HuH-7 (cell line): Measurements from ENCODE around the gene SF1.
A peak's percentile ranks its signal among the peaks of the same experiment; 100 is the strongest.

Source experiments
- DNase-seq: peaks from one replicate; pipeline ENCODE4 v3.0.0; 2011; ENCODE audit warnings: low spot score

The SF1 gene, protein sequence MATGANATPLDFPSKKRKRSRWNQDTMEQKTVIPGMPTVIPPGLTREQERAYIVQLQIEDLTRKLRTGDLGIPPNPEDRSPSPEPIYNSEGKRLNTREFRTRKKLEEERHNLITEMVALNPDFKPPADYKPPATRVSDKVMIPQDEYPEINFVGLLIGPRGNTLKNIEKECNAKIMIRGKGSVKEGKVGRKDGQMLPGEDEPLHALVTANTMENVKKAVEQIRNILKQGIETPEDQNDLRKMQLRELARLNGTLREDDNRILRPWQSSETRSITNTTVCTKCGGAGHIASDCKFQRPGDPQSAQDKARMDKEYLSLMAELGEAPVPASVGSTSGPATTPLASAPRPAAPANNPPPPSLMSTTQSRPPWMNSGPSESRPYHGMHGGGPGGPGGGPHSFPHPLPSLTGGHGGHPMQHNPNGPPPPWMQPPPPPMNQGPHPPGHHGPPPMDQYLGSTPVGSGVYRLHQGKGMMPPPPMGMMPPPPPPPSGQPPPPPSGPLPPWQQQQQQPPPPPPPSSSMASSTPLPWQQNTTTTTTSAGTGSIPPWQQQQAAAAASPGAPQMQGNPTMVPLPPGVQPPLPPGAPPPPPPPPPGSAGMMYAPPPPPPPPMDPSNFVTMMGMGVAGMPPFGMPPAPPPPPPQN

DNA sequence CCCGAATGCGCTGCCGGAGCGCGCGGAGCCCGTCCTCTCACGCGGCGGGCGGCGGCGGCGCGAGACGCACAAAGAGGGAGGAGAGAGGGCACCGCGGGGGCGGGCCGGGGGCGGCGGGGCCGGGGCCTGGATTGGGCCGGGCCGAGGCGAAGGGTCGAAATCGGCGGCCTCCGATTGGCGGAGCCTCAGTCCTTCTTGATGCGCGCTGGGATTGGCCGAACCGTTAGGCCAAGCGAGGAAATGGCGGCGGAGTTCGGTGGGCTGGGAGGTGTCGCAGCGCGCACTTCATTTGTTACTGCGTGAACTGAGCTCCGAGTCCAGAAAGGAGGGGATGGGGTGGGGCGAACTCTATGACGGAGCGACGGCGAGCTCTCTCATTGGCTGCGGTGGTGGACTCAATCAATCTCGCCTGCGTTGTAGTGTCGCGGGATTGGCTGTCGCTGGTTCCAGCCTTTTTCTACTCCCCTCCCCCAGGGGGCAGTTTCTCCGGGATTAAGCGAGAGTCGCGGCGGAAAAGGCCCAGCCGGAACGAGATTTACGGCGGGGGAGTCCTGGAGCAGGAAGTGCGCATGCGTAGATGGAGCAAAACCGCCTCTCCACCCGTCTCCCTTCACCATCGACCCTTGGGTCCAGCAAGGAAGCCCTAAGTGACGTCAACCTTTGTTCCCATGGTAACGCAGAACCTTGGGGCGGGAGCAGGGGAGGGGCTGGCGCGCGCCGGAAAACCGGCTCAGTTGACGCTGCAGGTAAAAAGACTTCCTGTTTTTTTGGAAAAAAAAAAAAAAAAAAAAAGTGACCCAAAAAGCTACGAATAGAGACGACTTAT lies at the start of gene SF1:
SF1 (minus strand) TSS at position 70 of the 826 bp plus-strand sequence. CDS start 150 bp downstream, outside the sequence.
- DNase-seq: peak; percentile 86

DNA sequence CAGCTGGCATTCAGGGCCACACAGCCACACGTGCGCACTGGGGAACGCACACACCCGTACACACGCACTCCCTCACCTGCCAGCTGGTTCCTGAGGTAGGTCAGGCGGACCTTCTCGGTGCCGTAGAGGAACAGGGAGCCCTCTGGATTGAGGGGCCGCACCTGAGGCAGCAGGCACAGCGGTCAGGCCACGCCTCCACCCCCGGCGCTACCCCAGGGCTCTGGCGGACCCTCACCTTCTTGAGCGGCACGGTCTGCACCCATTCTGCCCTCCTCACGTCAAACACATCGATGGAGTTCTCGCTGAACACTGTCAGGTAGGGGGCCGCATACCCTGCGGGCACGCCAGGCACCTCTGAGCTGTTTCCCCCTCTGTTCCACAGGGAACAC lies 49.1 kb upstream of the SF1 start:
- DNase-seq: no peak

DNA sequence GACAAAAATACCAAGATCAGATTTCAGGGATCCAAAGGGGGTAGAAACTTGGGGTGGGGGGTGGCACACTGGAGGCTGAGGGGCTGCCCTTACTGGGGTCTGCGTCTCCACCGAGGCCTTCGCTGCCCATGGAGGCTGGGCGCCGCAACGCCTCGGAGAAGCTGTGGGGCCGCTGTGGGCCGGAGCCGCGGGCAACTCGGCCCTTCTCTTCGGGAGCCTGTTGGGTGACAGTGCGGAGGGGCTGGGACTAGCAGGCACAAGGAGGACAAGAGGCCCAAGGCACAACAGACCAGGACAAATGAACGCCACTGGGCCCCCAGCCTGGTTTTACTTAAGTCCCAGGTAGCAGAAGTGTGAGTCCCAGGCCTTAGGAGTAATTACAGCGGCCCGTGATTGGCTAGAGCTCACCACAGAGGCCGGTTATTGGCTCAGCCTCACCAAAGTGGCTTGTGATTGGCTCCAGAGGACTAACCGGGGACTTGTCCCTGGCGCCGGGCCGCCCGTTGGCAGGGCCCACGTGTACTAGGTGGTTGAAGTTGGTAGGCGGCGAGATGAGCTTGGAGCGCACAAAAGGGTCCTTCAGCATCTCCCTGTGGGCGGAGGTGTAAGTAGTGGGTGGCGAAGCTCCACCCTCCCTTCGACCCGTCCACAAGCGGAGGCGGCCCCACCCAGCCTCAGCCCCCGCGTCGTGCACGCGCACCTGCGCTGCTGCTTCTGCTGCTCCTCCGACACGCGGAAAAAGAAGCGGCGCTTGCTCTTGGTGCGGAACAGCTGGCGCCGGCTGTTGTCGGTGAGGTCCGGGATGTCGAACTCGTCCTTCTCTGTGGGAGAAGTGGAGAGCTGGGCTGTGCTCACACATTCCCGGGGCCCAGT lies 48.5 kb upstream of the SF1 start:
- DNase-seq: no peak

GRCh38 chr11:64826062-64826461 lies 47.7 kb upstream of the SF1 start:
- DNase-seq: no peak

DNA sequence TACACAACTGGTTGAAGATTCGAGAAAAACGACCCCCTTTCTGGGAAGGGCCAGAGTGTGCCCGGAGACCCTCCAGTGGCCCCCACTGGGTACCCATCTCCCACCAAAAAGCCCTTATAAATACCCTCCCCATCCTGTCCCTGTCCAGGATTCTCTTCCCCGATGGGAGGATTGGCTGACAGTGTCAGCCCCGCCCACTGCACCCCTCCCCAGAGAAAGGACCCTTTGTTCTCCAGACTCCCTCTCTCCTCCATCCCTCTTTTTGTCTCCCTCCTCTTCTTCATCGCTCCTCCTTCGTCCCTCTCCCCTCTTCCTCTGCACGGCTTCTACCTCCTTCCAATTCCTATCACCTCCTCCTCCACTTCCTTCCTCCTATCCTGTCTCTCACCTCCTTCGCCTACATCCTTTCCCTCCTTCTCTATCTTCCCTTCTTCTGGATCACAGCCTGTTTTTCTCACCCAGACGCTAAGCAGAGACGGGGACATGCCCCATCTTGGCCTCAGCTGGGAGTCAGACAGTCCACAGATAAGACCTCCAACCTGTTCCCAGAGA lies 45.3 kb upstream of the SF1 start:
- DNase-seq: no peak

DNA sequence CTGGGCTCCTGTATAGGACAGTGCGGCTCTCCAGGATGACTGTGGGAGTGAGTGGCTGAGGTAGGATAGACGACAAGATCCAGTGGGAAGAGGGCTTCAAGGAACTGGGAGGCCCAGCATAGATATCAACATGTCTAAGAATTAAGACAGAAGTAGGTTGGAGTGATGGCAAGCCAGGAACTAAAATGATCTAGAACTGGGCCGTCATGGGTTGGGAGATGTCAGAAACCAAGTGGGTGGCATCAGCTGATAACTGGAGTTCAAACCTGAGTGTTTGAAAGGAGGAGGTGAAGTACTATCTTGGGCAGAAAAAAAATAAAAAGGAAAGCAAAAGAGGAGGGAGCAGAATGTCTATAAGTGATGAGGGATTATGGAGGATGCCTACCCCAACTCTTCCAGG lies 39.1 kb upstream of the SF1 start:
- DNase-seq: no peak

DNA sequence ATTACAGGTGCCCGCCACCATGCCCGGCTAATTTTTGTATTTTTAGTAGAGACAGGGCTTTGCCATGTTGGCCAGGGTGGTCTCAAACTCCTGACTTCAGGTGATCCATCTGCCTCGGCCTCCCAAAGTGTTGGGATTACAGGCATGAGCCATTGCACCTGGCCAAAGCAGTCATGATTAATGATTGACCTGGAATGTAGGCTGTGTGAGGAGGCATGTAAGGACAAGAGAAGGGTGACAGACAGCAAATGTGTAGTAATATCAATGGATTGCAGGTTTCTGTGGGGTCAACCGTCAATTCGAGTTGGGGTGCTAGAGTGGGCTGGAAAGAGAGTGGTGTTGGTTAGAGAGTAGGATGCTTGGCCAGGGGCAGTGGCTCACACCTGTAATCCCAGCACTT lies 37.1 kb upstream of the SF1 start:
- DNase-seq: peak; percentile 47

GRCh38 chr11:64814712-64815187 lies 36.4 kb upstream of the SF1 start:
- no peak for DNase-seq

GRCh38 chr11:64813826-64814225 lies 35.5 kb upstream of the SF1 start:
- no peak for DNase-seq

- no peak for DNase-seq
Measured at GRCh38 chr11:64810891-64811272, 32.5 kb upstream of the SF1 start.

- DNase-seq: peak; percentile 92
Measured at GRCh38 chr11:64810271-64810890, 32.0 kb upstream of the SF1 start, which contains the start of gene MEN1. MEN1 (minus strand) TSS chr11:64810551; CDS start chr11:64810109, 442 bp downstream.

- DNase-seq: peak; percentile 36
Measured at GRCh38 chr11:64809781-64810241, 31.5 kb upstream of the SF1 start.

- DNase-seq: no peak
Measured at GRCh38 chr11:64805481-64805880, 27.1 kb upstream of the SF1 start.

GRCh38 chr11:64804346-64805210 lies 26.2 kb upstream of the SF1 start:
- peak; percentile 42 for DNase-seq

DNA sequence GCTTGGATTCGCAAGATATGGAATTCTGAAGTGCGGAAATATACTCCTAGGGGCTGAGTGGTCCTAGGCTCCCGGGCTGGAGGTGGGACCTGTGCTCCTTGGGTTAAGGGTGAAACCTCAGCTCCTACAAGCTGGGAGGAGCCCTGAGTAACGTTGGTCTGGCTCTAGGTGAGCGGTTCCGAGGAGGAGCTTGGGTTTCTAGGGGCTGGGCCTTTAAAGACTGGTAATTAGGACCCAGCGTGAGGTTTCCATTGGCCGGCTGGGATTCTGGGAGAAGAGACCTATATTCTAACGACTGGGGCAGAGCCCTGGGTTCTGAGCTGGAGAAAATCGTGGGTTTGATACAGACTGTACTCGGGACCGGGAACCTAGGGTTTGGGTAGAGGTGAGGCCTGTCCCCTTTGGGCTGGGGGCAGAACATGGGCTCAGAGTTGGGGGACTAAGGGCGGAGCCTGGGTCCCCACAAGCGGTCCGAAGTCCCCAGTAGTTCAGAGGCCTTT lies 25.6 kb upstream of the SF1 start:
- DNase-seq: no peak

DNA sequence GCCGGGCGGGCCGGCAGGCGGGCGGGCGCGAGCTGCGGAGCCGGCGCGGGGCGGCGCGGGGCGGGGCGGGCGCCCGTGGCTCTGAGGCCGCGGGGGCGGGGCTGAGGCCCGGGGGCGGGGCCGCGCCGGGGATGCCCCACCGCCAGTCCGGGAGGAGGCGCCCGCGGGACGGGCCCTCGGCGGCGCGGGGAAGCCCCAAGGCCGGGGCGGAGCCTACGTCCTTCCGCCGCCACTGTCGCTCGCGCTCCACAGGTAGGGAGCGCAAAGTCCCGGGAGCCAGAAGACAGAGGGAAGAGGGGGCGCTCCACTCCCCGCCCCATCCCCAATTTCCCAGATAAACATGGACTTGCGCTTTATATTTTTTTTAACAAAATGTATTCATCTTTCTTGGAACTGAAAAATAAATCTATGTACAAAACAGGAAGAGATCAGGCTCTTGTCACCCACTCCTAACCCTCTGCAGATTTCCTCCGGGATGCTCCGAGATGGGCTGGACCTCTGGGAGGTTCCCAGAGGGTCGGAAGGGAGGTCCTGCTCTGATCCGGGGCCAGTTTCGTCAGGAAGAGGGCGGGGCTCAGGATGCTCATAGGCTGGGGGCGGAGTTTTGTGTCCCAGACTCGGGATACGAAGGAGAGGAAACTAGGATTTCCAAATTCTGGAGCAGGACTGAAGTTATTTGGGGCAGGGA lies 25.0 kb upstream of the SF1 start, which contains the start of gene MAP4K2:
MAP4K2 (minus strand) TSS at position 57 of the 688 bp plus-strand sequence. CDS start 65 bp downstream, outside the sequence.
- peak; percentile 75 for DNase-seq

- no peak for DNase-seq
Measured at GRCh38 chr11:64802370-64803157, 24.2 kb upstream of the SF1 start.
